Endodermal cell (in vitro differentiated cells): ENCODE data around the gene TEDDM1. TPM values are rescaled to one million over a fixed set of nuclear protein-coding genes. Genes with fewer than 3 reads are reported as not detected.

Experiments
- DNase-seq: peaks from one replicate; pipeline ENCODE4 v3.0.0-alpha.2; 2017
- H3K27ac ChIP-seq: 2 replicates; pipeline ENCODE4 v1.5.1; 2013; ENCODE audit warnings: mild to moderate bottlenecking, low read depth, low read length, moderate library complexity
- H3K27me3 ChIP-seq: 2 replicates; pipeline ENCODE4 v1.6.1; 2013; ENCODE audit warnings: mild to moderate bottlenecking, low read length, moderate library complexity; ENCODE audit not compliant: insufficient read depth, control insufficient read depth, poor library complexity, severe bottlenecking
- H3K36me3 ChIP-seq: 2 replicates; pipeline ENCODE4 v1.7.0; 2013; ENCODE audit warnings: mild to moderate bottlenecking, low read length, moderate library complexity; ENCODE audit not compliant: control insufficient read depth, insufficient read depth
- H3K4me1 ChIP-seq: one replicate; pipeline ENCODE4 v1.7.0; 2013; ENCODE audit warnings: low read length; ENCODE audit not compliant: control insufficient read depth, insufficient read depth
- H3K4me3 ChIP-seq: 2 replicates; pipeline ENCODE4 v1.5.1; 2013; ENCODE audit warnings: mild to moderate bottlenecking, low read length, moderate library complexity
- H3K9ac ChIP-seq: 2 replicates; pipeline ENCODE4 v1.6.1; 2013; ENCODE audit warnings: mild to moderate bottlenecking, low read length, moderate library complexity; ENCODE audit not compliant: poor library complexity, severe bottlenecking; ENCODE audit errors: extremely low read depth
- H3K9me3 ChIP-seq: 2 replicates; pipeline ENCODE4 v1.6.1; 2013; ENCODE audit warnings: mild to moderate bottlenecking, low read length, moderate library complexity; ENCODE audit not compliant: control insufficient read depth
- H3K27ac Mint-ChIP-seq: 2 replicates; pipeline ENCODE4 v1.8.0; 2020; ENCODE audit warnings: mixed read lengths
- H3K27me3 Mint-ChIP-seq: 2 replicates; pipeline ENCODE4 v1.8.0; 2021; ENCODE audit warnings: mild to moderate bottlenecking, mixed read lengths; ENCODE audit not compliant: insufficient read depth
- H3K36me3 Mint-ChIP-seq: 2 replicates; pipeline ENCODE4 v1.8.0; 2020; ENCODE audit warnings: low read depth, mixed read lengths
- H3K4me1 Mint-ChIP-seq: 2 replicates; pipeline ENCODE4 v1.8.0; 2020; ENCODE audit warnings: mixed read lengths
- H3K4me3 Mint-ChIP-seq: 2 replicates; pipeline ENCODE4 v1.8.0; 2020; ENCODE audit warnings: mild to moderate bottlenecking, moderate library complexity, mixed read lengths
- H3K9me3 Mint-ChIP-seq: 2 replicates; pipeline ENCODE4 v1.8.0; 2020; ENCODE audit warnings: mild to moderate bottlenecking, mixed read lengths
- WGBS, 2 experiments: methylation state at CpG; one replicate each; pipeline versions ENCODE4 v1.1.5 to v1.1.7; 2013; ENCODE audit warnings: missing lambda C conversion rate in 2 of 2, mixed read lengths in 1 of 2; ENCODE audit not compliant: insufficient coverage in 1 of 2, insufficient read length in 1 of 2; 5-methylcytosine and 5-hydroxymethylcytosine counted together
- total RNA-seq, 2 donors: library from RNA; stranded (reverse); fragmentation: NEBNext Ultra II Directional in 1 of 2; extraction: Animal tissue kit (Norgen Biotek cat#: 25700) in 1 of 2; gene quantifications; 2 replicates in 1 of 2; 3 replicates in 1 of 2; pipeline ENCODE4 v1.2.1, GENCODE V29; 2021
- TF ChIP-seq, protein P1 (sequence below): fragments of 200-600 bp; sonication (generic); conservative IDR thresholded peaks from 2 replicates; pipeline ENCODE4 v1.5.0; 2021; ENCODE audit warnings: antibody characterized with exemption, mild to moderate bottlenecking

The TEDDM1 gene
- total RNA-seq, 2 donors from 2014 or later: not detected

DNA sequence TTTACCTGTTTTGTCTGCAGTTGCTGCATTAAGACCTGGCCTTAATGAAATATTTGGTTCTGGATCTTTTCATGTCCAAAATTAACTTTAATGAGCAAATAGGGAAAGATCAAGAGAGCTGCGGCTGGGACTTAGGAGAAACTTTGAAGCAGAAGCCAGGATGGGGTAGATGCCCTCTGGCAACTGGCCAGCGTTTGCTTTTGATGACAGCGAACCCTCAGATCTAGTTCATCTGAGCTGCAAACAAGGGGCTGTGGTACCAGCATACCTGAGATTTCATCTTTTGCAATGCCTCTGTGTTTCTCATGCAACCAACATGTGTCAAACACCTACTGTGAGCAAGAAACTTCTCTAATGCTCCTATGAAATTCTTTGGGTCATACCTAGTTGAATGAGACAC, 13.0 kb upstream of the TEDDM1 start:
- Histone ChIP-seq H3K27ac (no peak overlapping the region), H3K9ac (no peak overlapping the region), H3K4me1 (no peaks in the 10 kb centered on the region), H3K4me3 (no peak overlapping the region), H3K36me3 (no peaks in the 10 kb centered on the region), H3K9me3 (no peaks in the 10 kb centered on the region), H3K27me3 (no peaks in the 10 kb centered on the region)
- no peak for DNase-seq
- Mint-ChIP-seq H3K4me1 (peaks cover 6% of the 10 kb centered on the region), H3K9me3 (no peaks in the 10 kb centered on the region), H3K27me3 (no peaks in the 10 kb centered on the region), H3K4me3 (no peak overlapping the region), H3K36me3 (no peaks in the 10 kb centered on the region), H3K27ac (no peak overlapping the region)
- TF ChIP-seq, protein P1, sequence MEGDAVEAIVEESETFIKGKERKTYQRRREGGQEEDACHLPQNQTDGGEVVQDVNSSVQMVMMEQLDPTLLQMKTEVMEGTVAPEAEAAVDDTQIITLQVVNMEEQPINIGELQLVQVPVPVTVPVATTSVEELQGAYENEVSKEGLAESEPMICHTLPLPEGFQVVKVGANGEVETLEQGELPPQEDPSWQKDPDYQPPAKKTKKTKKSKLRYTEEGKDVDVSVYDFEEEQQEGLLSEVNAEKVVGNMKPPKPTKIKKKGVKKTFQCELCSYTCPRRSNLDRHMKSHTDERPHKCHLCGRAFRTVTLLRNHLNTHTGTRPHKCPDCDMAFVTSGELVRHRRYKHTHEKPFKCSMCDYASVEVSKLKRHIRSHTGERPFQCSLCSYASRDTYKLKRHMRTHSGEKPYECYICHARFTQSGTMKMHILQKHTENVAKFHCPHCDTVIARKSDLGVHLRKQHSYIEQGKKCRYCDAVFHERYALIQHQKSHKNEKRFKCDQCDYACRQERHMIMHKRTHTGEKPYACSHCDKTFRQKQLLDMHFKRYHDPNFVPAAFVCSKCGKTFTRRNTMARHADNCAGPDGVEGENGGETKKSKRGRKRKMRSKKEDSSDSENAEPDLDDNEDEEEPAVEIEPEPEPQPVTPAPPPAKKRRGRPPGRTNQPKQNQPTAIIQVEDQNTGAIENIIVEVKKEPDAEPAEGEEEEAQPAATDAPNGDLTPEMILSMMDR: no peak
- WGBS, 2 experiments: 93 to 94% methylated on average over 2 to 3 of the region's 3 CpGs

DNA sequence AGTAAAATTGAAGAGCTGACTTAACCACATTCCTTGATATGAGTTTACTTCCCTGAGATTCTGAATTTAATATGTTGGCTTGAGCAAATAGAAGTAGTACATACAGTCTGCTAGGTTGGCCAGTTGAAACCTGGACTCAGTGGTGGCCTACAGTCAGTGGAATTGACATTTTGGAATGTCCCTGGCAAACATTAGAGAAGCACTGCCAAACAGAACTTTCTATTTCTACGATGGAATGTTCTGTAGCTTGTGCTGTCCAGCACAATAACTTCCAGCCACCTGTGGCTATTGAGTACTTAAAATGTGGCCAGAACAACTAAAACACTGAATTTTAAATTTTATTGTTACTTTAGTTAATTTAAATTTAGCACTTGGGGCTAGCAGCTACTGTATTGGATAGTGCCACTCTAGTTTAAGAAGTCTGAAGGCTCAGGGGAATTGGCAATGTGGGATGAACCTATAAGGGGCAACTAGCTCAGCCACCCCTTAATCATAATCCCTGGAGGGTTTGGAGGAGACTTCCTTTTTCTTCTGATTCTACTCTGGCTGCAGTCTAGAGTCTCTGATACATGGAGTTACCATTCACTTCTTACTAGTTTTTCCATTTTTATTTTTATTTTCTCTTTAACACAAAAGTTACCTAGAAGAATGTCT, 10.3 kb upstream of the TEDDM1 start:
- Histone ChIP-seq H3K27ac (no peak overlapping the region), H3K27me3 (no peaks in the 10 kb centered on the region), H3K4me1 (no peaks in the 10 kb centered on the region), H3K36me3 (no peaks in the 10 kb centered on the region), H3K9ac (no peak overlapping the region), H3K4me3 (no peak overlapping the region), H3K9me3 (peaks cover 6% of the 10 kb centered on the region)
- Mint-ChIP-seq H3K4me3 (no peak overlapping the region), H3K27me3 (no peaks in the 10 kb centered on the region), H3K27ac (no peak overlapping the region), H3K4me1 (peaks cover 6% of the 10 kb centered on the region), H3K9me3 (peaks cover 2% of the 10 kb centered on the region), H3K36me3 (no peaks in the 10 kb centered on the region)
- WGBS, 2 experiments: 94 to 100% methylated on average over 1 of the region's 1 CpG
- DNase-seq: no peak
- TF ChIP-seq, protein P1: no peak

DNA sequence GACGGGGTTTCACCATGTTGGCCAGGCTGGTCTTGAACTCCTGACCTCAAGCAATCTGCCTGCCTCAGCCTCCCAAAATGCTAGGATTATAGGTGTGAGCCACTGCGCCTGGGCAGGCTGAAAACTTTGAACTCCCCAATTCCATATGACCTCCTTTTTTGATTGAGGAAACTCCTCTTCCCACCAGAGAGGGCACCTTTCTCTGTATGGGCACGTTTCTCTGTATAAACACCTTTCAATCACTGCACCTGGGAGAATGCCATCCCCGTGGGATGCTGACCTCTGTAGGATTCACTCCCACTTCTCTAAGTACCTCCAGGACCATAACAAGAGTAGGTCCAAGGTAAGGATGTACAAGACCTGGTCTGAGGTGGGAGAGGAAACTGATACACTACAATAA, 9.7 kb upstream of the TEDDM1 start:
- Histone ChIP-seq H3K9ac (no peak overlapping the region), H3K4me3 (no peak overlapping the region), H3K36me3 (no peaks in the 10 kb centered on the region), H3K27me3 (no peaks in the 10 kb centered on the region), H3K4me1 (no peaks in the 10 kb centered on the region), H3K9me3 (peaks cover 6% of the 10 kb centered on the region), H3K27ac (no peak overlapping the region)
- TF ChIP-seq, protein P1: peak; percentile 47
- Mint-ChIP-seq H3K4me3 (no peak overlapping the region), H3K9me3 (peaks cover 8% of the 10 kb centered on the region), H3K27me3 (no peaks in the 10 kb centered on the region), H3K4me1 (peaks cover 6% of the 10 kb centered on the region), H3K36me3 (no peaks in the 10 kb centered on the region), H3K27ac (no peak overlapping the region)
- WGBS, 2 experiments: 83 to 85% methylated on average over 1 to 4 of the region's 4 CpGs
- DNase-seq: no peak
